ENCODE data around the gene METTL25. TPM values are rescaled to one million over a fixed set of nuclear protein-coding genes. Genes with fewer than 3 reads are reported as not detected.

METTL25 gene
- polyA plus RNA-seq, 1 donor from 2014 or later: 12.7 TPM

DNA sequence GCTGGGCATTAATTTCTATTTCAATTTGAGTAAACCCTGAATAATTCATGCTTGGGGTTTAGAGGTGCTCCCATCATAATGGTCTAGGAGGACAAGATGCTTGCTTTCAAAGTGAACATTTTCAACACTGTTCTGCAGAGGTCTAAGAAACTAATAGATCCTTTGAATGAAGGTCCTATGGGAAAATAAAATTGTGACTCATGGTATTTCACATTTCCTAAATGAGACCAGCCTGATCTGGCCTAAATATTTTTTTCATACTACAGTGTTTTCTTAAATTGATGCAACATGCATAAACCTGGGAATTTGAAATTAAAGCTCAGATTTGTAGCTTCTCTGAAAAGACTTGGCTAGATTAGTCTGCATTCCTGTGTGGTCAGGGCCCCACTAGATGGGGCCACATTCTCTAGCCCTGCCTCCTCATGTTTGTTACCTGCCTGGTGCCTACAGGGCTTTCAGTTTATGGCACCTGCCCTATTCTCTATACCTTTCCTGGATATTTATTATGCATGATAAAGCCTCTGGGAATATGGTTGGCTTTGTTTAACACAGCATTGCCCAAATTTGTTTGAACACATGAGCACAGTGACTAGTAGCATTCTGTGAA, 112.7 kb downstream of the METTL25 start:
- H3K9me3 Mint-ChIP-seq: peaks cover 4 to 12% (median 7%) of the 10 kb centered on the region in 3 donors
- no peak overlapping the region for H3K27ac Mint-ChIP-seq
- H3K4me1 Mint-ChIP-seq: peaks cover 0 to 2% (median 0%) of the 10 kb centered on the region in 3 donors
- no peak overlapping the region for H3K4me3 Mint-ChIP-seq
- H3K27me3 Mint-ChIP-seq: no peaks in the 10 kb centered on the region
- peaks cover 35% of the 10 kb centered on the region for H3K36me3 Mint-ChIP-seq

GRCh38 chr12:82473111-82473754, 114.9 kb downstream of the METTL25 start:
- H3K4me3 Mint-ChIP-seq: no peak overlapping the region
- peaks cover 1 to 12% (median 7%) of the 10 kb centered on the region in 3 donors for H3K9me3 Mint-ChIP-seq
- H3K4me1 Mint-ChIP-seq: peaks cover 0 to 2% (median 0%) of the 10 kb centered on the region in 3 donors
- peaks cover 30% of the 10 kb centered on the region for H3K36me3 Mint-ChIP-seq
- H3K27ac Mint-ChIP-seq: no peak overlapping the region
- no peaks in the 10 kb centered on the region for H3K27me3 Mint-ChIP-seq

DNA sequence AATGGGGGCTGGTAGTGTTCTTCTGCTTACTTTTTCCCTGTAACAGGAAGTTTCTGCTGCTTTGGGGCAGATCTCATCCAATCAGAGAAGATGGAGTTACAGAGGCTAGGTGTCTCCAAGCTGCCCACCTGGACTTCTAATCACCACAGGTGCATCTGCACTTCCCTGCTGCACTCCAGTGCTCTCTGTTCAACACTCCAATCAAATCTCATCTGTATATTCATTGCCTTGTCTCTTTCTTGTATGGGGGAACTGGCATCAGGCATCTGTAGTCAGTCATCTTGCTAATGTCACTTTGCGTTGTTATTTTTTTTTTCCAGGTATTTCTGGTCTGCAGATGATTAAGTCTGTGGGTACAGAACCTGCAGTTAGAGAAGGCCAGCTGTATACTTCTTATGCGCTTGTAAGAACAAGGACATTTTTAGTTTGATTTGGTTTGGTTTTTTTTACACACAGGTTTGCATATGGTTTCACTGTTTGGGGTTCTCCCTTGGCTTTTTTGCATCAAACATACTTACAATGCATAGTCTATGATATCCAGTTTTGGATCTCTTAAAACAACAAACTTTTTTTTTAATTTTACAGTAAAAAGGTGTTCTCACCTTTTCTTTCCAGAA, 116.0 kb downstream of the METTL25 start:
- Mint-ChIP-seq H3K4me3 (no peak overlapping the region), H3K27me3 (no peaks in the 10 kb centered on the region), H3K9me3 (peaks cover 1 to 12% (median 7%) of the 10 kb centered on the region in 3 donors), H3K36me3 (peaks cover 24% of the 10 kb centered on the region), H3K4me1 (peaks cover 0 to 2% (median 1%) of the 10 kb centered on the region in 3 donors), H3K27ac (no peak overlapping the region)

- H3K9me3 Mint-ChIP-seq: peaks cover 1 to 12% (median 7%) of the 10 kb centered on the region in 3 donors
- H3K27me3 Mint-ChIP-seq: no peaks in the 10 kb centered on the region
- H3K4me3 Mint-ChIP-seq: no peak overlapping the region
- H3K27ac Mint-ChIP-seq: no peak overlapping the region
- H3K4me1 Mint-ChIP-seq: peaks cover 0 to 2% (median 1%) of the 10 kb centered on the region in 3 donors
- H3K36me3 Mint-ChIP-seq: peaks cover 22% of the 10 kb centered on the region
Measured at GRCh38 chr12:82474798-82475184, 116.5 kb downstream of the METTL25 start.

DNA sequence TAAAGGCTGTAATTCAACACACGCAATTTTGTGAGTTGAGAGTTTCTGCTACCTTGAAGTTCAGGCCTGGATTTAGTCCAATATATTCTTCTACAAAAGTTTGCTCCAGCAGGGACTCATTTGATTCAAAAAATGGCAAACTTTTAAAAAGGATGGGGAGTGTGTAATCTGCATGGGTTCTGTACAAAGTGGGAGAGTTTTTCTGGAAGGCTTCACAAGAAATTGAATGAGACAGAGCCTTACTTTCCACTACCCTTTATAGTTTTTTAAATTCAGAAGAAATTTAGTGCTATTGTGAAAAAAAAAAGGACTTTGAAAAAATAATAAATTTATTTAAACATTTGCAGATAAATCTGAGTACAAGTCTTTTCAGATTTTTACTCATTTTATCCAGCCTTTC, 116.9 kb downstream of the METTL25 start:
- Mint-ChIP-seq H3K4me3 (no peak overlapping the region), H3K27me3 (no peaks in the 10 kb centered on the region), H3K4me1 (peaks cover 0 to 2% (median 1%) of the 10 kb centered on the region in 3 donors), H3K9me3 (peaks cover 1 to 11% (median 7%) of the 10 kb centered on the region in 3 donors), H3K27ac (no peak overlapping the region), H3K36me3 (peaks cover 25% of the 10 kb centered on the region)

DNA sequence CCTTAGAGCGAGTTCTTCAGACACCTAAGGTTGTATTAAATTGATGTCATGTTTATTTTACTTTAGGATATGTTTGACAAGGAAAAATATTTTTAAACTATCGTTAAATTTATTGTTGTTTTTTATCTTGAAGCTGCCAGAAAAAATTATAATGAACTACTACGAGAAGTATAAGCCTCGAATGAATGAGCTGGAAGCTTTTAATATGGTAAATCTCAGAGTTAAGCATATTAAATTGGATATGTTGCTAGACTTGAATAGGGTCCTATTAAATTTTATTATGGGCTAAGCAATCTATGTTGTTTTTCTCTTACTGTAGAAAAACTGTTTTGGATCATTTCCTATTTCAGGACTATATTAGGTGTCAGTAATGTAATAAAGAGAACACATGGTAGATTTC, 118.2 kb downstream of the METTL25 start:
- H3K36me3 Mint-ChIP-seq: peaks cover 24% of the 10 kb centered on the region
- no peak overlapping the region for H3K27ac Mint-ChIP-seq
- peaks cover 0 to 2% (median 1%) of the 10 kb centered on the region in 3 donors for H3K4me1 Mint-ChIP-seq
- no peak overlapping the region for H3K4me3 Mint-ChIP-seq
- peaks cover 1 to 8% (median 5%) of the 10 kb centered on the region in 3 donors for H3K9me3 Mint-ChIP-seq
- H3K27me3 Mint-ChIP-seq: no peaks in the 10 kb centered on the region

GRCh38 chr12:82479511-82479910, 121.2 kb downstream of the METTL25 start:
- H3K4me3 Mint-ChIP-seq: no peak overlapping the region
- H3K27ac Mint-ChIP-seq: no peak overlapping the region
- peaks cover 16% of the 10 kb centered on the region for H3K36me3 Mint-ChIP-seq
- peaks cover 0 to 1% (median 0%) of the 10 kb centered on the region in 3 donors for H3K4me1 Mint-ChIP-seq
- H3K27me3 Mint-ChIP-seq: no peaks in the 10 kb centered on the region
- H3K9me3 Mint-ChIP-seq: peaks cover 2 to 15% (median 3%) of the 10 kb centered on the region in 3 donors

DNA sequence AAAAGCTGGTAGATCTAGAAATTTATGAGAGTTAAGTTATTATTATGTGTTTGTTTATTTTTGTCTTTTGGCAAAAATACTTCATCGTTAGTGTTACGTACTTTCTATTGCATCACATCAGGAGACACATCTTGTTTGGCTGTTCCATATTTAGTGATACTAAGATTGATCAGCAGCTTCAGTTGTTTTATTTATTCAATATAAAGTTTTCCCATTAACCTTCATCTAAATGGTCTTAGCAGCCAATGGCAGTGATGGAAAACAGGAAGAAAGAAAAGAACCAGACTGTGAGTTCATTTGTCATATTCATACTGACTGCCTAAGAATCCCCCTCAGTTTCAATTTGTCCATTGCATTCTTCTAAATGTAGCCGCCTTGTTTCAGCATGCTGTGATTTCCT, 122.3 kb downstream of the METTL25 start:
- Mint-ChIP-seq H3K27ac (no peak overlapping the region), H3K4me1 (peaks cover 0 to 1% (median 0%) of the 10 kb centered on the region in 3 donors), H3K4me3 (no peak overlapping the region), H3K9me3 (peaks cover 2 to 20% (median 3%) of the 10 kb centered on the region in 3 donors), H3K36me3 (peaks cover 16% of the 10 kb centered on the region), H3K27me3 (no peaks in the 10 kb centered on the region)

DNA sequence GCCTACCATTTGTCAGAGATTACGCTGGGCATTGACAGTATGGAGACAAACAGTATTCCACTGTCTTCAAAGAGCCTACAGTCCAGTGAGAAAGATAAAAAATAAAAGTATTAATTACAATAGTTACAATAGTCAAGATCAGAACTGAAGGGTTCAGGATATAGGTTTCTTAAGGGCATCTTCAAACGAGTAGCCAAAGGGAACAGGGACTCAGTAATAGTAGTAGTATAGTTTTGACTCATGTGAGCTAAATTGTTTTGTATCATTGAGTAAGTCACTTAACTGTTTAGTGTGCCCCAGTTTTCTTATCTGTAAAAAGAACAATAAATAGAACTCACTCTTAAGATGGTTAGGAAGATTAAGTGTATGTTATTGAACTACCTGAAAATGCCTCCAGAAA, 123.6 kb downstream of the METTL25 start:
- no peak overlapping the region for H3K27ac Mint-ChIP-seq
- peaks cover 12% of the 10 kb centered on the region for H3K36me3 Mint-ChIP-seq
- peaks cover 3 to 20% (median 3%) of the 10 kb centered on the region in 3 donors for H3K9me3 Mint-ChIP-seq

GRCh38 chr12:82486524-82487235, 128.4 kb downstream of the METTL25 start:
- Mint-ChIP-seq H3K4me3 (no peak overlapping the region), H3K9me3 (peaks cover 4 to 33% (median 8%) of the 10 kb centered on the region in 3 donors), H3K36me3 (peaks cover 4% of the 10 kb centered on the region), H3K27me3 (no peaks in the 10 kb centered on the region), H3K27ac (no peak overlapping the region), H3K4me1 (no peaks in the 10 kb centered on the region)

More for the DNA sequence above, 123.6 kb downstream of the METTL25 start:
- peaks cover 0 to 1% (median 0%) of the 10 kb centered on the region in 3 donors for H3K4me1 Mint-ChIP-seq
- H3K27me3 Mint-ChIP-seq: no peaks in the 10 kb centered on the region
- H3K4me3 Mint-ChIP-seq: peak overlapping the region in 1 of 4 donors; percentile 1

- Mint-ChIP-seq H3K4me3 (no peak overlapping the region), H3K36me3 (no peaks in the 10 kb centered on the region), H3K27me3 (no peaks in the 10 kb centered on the region), H3K27ac (no peak overlapping the region), H3K4me1 (no peaks in the 10 kb centered on the region), H3K9me3 (peaks cover 0 to 4% (median under 1%) of the 10 kb centered on the region in 3 donors)
Measured at GRCh38 chr12:82504409-82504808, 146.1 kb downstream of the METTL25 start.

DNA sequence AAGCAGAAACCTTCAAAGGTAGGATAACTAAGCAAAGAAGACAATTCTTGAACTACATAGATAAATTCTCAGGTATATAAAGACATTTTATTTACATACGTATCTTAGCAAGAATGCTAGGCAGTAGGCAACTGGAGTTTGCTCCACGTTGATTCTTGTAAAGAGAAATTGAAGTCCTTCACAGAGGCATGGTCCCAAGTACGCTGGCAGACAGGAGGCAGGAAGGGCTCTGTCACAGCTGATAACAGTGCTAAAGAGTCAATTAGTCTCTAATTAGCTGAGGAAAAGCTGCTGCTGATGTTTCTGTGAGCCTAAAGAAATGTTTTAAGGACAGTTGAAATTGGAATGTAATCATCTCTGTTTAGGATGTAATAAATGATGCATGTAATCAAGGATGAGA, 146.8 kb downstream of the METTL25 start:
- Mint-ChIP-seq H3K27me3 (no peaks in the 10 kb centered on the region), H3K9me3 (peaks cover 0 to 4% (median 0%) of the 10 kb centered on the region in 3 donors), H3K27ac (no peak overlapping the region), H3K4me1 (no peaks in the 10 kb centered on the region), H3K36me3 (no peaks in the 10 kb centered on the region), H3K4me3 (no peak overlapping the region)

DNA sequence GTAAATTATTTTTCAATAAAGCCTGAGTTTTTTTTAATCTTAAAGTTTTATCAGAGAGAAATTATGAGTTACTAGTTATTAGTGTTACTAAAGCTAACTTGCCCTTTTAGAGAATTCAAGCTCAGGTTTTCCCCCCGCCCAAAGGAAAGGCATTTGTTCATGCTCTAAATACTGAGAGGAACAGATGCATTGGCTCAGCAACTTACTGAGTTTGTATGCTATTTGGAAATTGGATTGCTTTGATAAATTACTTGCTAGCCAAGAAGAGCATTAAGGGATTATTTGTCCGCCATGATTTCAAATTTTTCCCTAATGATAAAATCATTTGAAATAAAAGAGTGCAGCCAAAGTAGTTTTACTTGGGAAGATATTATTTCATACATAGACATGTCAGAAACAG, 149.4 kb downstream of the METTL25 start:
- no peaks in the 10 kb centered on the region for H3K36me3 Mint-ChIP-seq
- H3K4me3 Mint-ChIP-seq: no peak overlapping the region
- H3K4me1 Mint-ChIP-seq: no peaks in the 10 kb centered on the region
- H3K27me3 Mint-ChIP-seq: no peaks in the 10 kb centered on the region
- H3K27ac Mint-ChIP-seq: no peak overlapping the region
- H3K9me3 Mint-ChIP-seq: peaks cover 0 to 1% (median 0%) of the 10 kb centered on the region in 3 donors

GRCh38 chr12:82510386-82510785, 152.1 kb downstream of the METTL25 start:
- H3K9me3 Mint-ChIP-seq: no peaks in the 10 kb centered on the region
- H3K27ac Mint-ChIP-seq: no peak overlapping the region
- no peaks in the 10 kb centered on the region for H3K4me1 Mint-ChIP-seq
- no peak overlapping the region for H3K4me3 Mint-ChIP-seq
- H3K27me3 Mint-ChIP-seq: no peaks in the 10 kb centered on the region
- no peaks in the 10 kb centered on the region for H3K36me3 Mint-ChIP-seq

GRCh38 chr12:82514880-82515279, 156.6 kb downstream of the METTL25 start:
- Mint-ChIP-seq H3K36me3 (no peaks in the 10 kb centered on the region), H3K9me3 (peaks cover 0 to 2% (median 0%) of the 10 kb centered on the region in 3 donors), H3K4me3 (no peak overlapping the region), H3K27ac (no peak overlapping the region), H3K4me1 (no peaks in the 10 kb centered on the region), H3K27me3 (no peaks in the 10 kb centered on the region)
